GM18505 (cell line): ENCODE measurements around the gene ATOX1.
"Not testable (repeated sequence)": the region's sequence is repeated elsewhere in the genome, so short reads cannot be mapped to it uniquely, and the experiment has no call there.

ENCODE experiments used
- ATAC-seq: cut with Tn5 transposase; IDR thresholded peaks from one replicate; pipeline ENCODE4 v1.9.1; 2021; ENCODE audit not compliant: unreplicated experiment
- POLR2A ChIP-seq: IDR thresholded peaks from 4 replicates; pipeline ENCODE4 v1.6.1; 2011; ENCODE audit warnings: borderline replicate concordance; ENCODE audit not compliant: insufficient read depth, insufficient read length; ENCODE audit errors: extremely low read depth

Gene ATOX1

GRCh38 chr5:151734064-151734408 is 24.4 kb downstream of the ATOX1 start:
- no peak for TF ChIP-seq POLR2A
- ATAC-seq, result no peak

- ATAC-seq, result no peak
These were observed 24.9 kb downstream of the ATOX1 start for GRCh38 chr5:151733358-151734063.

GRCh38 chr5:151730381-151730780 is 28.1 kb downstream of the ATOX1 start:
- ATAC-seq, result no peak
- TF ChIP-seq POLR2A, result no peak

More at GRCh38 chr5:151733358-151734063, 24.9 kb downstream of the ATOX1 start:
- no peak for TF ChIP-seq POLR2A

GRCh38 chr5:151729597-151729996 is 28.8 kb downstream of the ATOX1 start:
- not testable (repeated sequence) for ATAC-seq

GRCh38 chr5:151724360-151724759 is 34.1 kb downstream of the ATOX1 start:
- no peak for ATAC-seq
- no peak for TF ChIP-seq POLR2A

- no peak for ATAC-seq
- TF ChIP-seq POLR2A, result no peak
These were observed 35.9 kb downstream of the ATOX1 start for GRCh38 chr5:151722546-151722945.

- ATAC-seq, result peak; percentile 32
- TF ChIP-seq POLR2A, result no peak
These were observed 36.5 kb downstream of the ATOX1 start for GRCh38 chr5:151721812-151722391.

GRCh38 chr5:151721087-151721646 is 37.3 kb downstream of the ATOX1 start:
- TF ChIP-seq POLR2A, result peak; percentile 54
- peak; percentile 87 for ATAC-seq

GRCh38 chr5:151720215-151720614 is 38.2 kb downstream of the ATOX1 start:
- no peak for ATAC-seq
- TF ChIP-seq POLR2A, result no peak

- TF ChIP-seq POLR2A, result no peak
- ATAC-seq, result no peak
These were observed 39.0 kb downstream of the ATOX1 start for GRCh38 chr5:151719228-151720000.

GRCh38 chr5:151718646-151719045 is 39.8 kb downstream of the ATOX1 start:
- ATAC-seq, result no peak
- no peak for TF ChIP-seq POLR2A

GRCh38 chr5:151718153-151718552 is 40.3 kb downstream of the ATOX1 start:
- no peak for TF ChIP-seq POLR2A
- no peak for ATAC-seq

GRCh38 chr5:151717416-151717815 is 41.0 kb downstream of the ATOX1 start:
- no peak for TF ChIP-seq POLR2A
- no peak for ATAC-seq
